H9 (cell line): Measurements from ENCODE around the gene XRCC2. TPM values are rescaled to one million over a fixed set of nuclear protein-coding genes. Genes with fewer than 3 reads are reported as not detected.

ENCODE experiments used
- DNase-seq: peaks from one replicate; pipeline ENCODE4 v3.0.0-alpha.2; 2017
- H2AFZ ChIP-seq: one replicate; pipeline ENCODE4 v1.6.1; 2013; ENCODE audit warnings: mild to moderate bottlenecking, low read length, control low read depth, moderate library complexity
- H2AK5ac ChIP-seq: 2 replicates; pipeline ENCODE4 v1.6.1; 2013; ENCODE audit warnings: low read length, control low read depth, mixed read lengths; ENCODE audit not compliant: insufficient read length
- H2BK120ac ChIP-seq: one replicate; pipeline ENCODE4 v1.6.1; 2013; ENCODE audit warnings: low read depth, mild to moderate bottlenecking, low read length, control low read depth, inconsistent platforms; ENCODE audit not compliant: poor library complexity, severe bottlenecking
- H2BK12ac ChIP-seq: 2 replicates; pipeline ENCODE4 v1.6.1; 2013; ENCODE audit warnings: low read length, control low read depth, mixed read lengths, low read depth; ENCODE audit not compliant: insufficient read length
- H2BK15ac ChIP-seq: 2 replicates; pipeline ENCODE4 v1.6.1; 2013; ENCODE audit warnings: low read depth, low read length, control low read depth
- H2BK20ac ChIP-seq: one replicate; pipeline ENCODE4 v1.6.1; 2013; ENCODE audit warnings: low read depth, mild to moderate bottlenecking, low read length, control low read depth, inconsistent platforms; ENCODE audit not compliant: poor library complexity, severe bottlenecking
- H2BK5ac ChIP-seq: 2 replicates; pipeline ENCODE4 v1.6.1; 2013; ENCODE audit warnings: low read length, control low read depth, mixed read lengths; ENCODE audit not compliant: insufficient read length
- H3K14ac ChIP-seq: 2 replicates; pipeline ENCODE4 v1.6.1; 2013; ENCODE audit warnings: low read length, control low read depth; ENCODE audit not compliant: insufficient read depth
- H3K18ac ChIP-seq: 2 replicates; pipeline ENCODE4 v1.6.1; 2013; ENCODE audit warnings: low read depth, mild to moderate bottlenecking, mixed read lengths, low read length, control low read depth; ENCODE audit not compliant: insufficient read length
- H3K23ac ChIP-seq: 2 replicates; pipeline ENCODE4 v1.6.1; 2013; ENCODE audit warnings: low read length, control low read depth, mixed read lengths, low read depth; ENCODE audit not compliant: insufficient read length
- H3K23me2 ChIP-seq: 2 replicates; pipeline ENCODE4 v1.6.1; 2013; ENCODE audit warnings: low read depth, mild to moderate bottlenecking, mixed read lengths, low read length, control low read depth; ENCODE audit not compliant: insufficient read length, poor library complexity, severe bottlenecking
- H3K27ac ChIP-seq: 2 replicates; pipeline ENCODE4 v1.5.1; 2013; ENCODE audit warnings: low read length, control low read depth, mixed read lengths, low read depth; ENCODE audit not compliant: insufficient read length
- H3K27me3 ChIP-seq: 2 replicates; pipeline ENCODE4 v1.6.1; 2013; ENCODE audit warnings: low read length, control low read depth, inconsistent platforms; ENCODE audit not compliant: insufficient read depth
- H3K4ac ChIP-seq: 2 replicates; pipeline ENCODE4 v1.6.1; 2013; ENCODE audit warnings: low read depth, mild to moderate bottlenecking, control low read depth, inconsistent platforms, low read length, moderate library complexity
- H3K4me1 ChIP-seq: 2 replicates; pipeline ENCODE4 v1.6.1; 2013; ENCODE audit warnings: low read length, control low read depth, inconsistent platforms; ENCODE audit not compliant: insufficient read depth
- H3K4me2 ChIP-seq: 2 replicates; pipeline ENCODE4 v1.6.1; 2013; ENCODE audit warnings: low read length, control low read depth, mixed read lengths; ENCODE audit not compliant: insufficient read length, insufficient read depth
- H3K56ac ChIP-seq: 2 replicates; pipeline ENCODE4 v1.6.1; 2013; ENCODE audit warnings: low read depth, mild to moderate bottlenecking, mixed read lengths, low read length, control low read depth; ENCODE audit not compliant: insufficient read length
- H3K79me1 ChIP-seq: 2 replicates; pipeline ENCODE4 v1.6.1; 2013; ENCODE audit warnings: low read depth, mild to moderate bottlenecking, moderate library complexity, low read length, control low read depth, inconsistent platforms; ENCODE audit not compliant: insufficient read depth, poor library complexity, severe bottlenecking
- H3K79me2 ChIP-seq: 2 replicates; pipeline ENCODE4 v1.6.1; 2013; ENCODE audit warnings: low read length, control low read depth, inconsistent platforms; ENCODE audit not compliant: insufficient read depth
- H3K9ac ChIP-seq: 2 replicates; pipeline ENCODE4 v1.6.1; 2013; ENCODE audit warnings: low read length, control low read depth, mixed read lengths; ENCODE audit not compliant: insufficient read length; ENCODE audit errors: extremely low read depth
- H3K9me3 ChIP-seq: one replicate; pipeline ENCODE4 v1.6.1; 2013; ENCODE audit warnings: low read depth, low read length, inconsistent platforms; ENCODE audit not compliant: control insufficient read depth
- H3T11ph ChIP-seq: one replicate; pipeline ENCODE4 v1.6.1; 2013; ENCODE audit warnings: mild to moderate bottlenecking, low read length, control low read depth, inconsistent platforms
- H4K20me1 ChIP-seq: one replicate; pipeline ENCODE4 v1.6.1; 2013; ENCODE audit not compliant: control insufficient read depth, insufficient read length, insufficient read depth
- H4K5ac ChIP-seq: 2 replicates; pipeline ENCODE4 v1.6.1; 2013; ENCODE audit warnings: low read depth, mild to moderate bottlenecking, mixed read lengths, low read length, control low read depth; ENCODE audit not compliant: insufficient read length
- H4K8ac ChIP-seq: replicated peaks from 2 replicates; pipeline ENCODE4 v1.6.1; 2013; ENCODE audit warnings: low read length, control low read depth, mixed read lengths, low read depth; ENCODE audit not compliant: insufficient read length
- H4K91ac ChIP-seq: 2 replicates; pipeline ENCODE4 v1.6.1; 2013; ENCODE audit warnings: low read depth, mild to moderate bottlenecking, moderate library complexity, mixed read lengths, low read length, control low read depth; ENCODE audit not compliant: insufficient read length
- H3K27ac Mint-ChIP-seq, 3 experiments: 2 replicates in 2 of 3; 3 replicates in 1 of 3; pipeline ENCODE4 v1.8.0; 2020 to 2021; ENCODE audit warnings: mixed read lengths in 3 of 3, mild to moderate bottlenecking in 1 of 3, moderate library complexity in 1 of 3
- H3K27me3 Mint-ChIP-seq: 2 replicates; pipeline ENCODE4 v1.8.0; 2021; ENCODE audit warnings: low read depth, mild to moderate bottlenecking, moderate library complexity, mixed read lengths
- H3K36me3 Mint-ChIP-seq, 3 experiments: 2 replicates in 2 of 3; 3 replicates in 1 of 3; pipeline ENCODE4 v1.8.0; 2020 to 2021; ENCODE audit warnings: low read depth in 3 of 3, mixed read lengths in 3 of 3; ENCODE audit not compliant: insufficient read depth in 1 of 3
- H3K4me1 Mint-ChIP-seq, 2 experiments: 2 replicates each; pipeline ENCODE4 v1.8.0; 2020; ENCODE audit warnings: mixed read lengths in 2 of 2
- H3K4me3 Mint-ChIP-seq, 2 experiments: 2 replicates in 1 of 2; 3 replicates in 1 of 2; pipeline ENCODE4 v1.8.0; 2020 to 2021; ENCODE audit warnings: mild to moderate bottlenecking in 2 of 2, mixed read lengths in 2 of 2, moderate library complexity in 1 of 2
- H3K9me3 Mint-ChIP-seq, 2 experiments: 2 replicates in 1 of 2; 3 replicates in 1 of 2; pipeline ENCODE4 v1.8.0; 2020; ENCODE audit warnings: mild to moderate bottlenecking in 2 of 2, mixed read lengths in 2 of 2, moderate library complexity in 1 of 2
- CTCF ChIP-seq: fragments of 200-600 bp; sonication (generic); conservative IDR thresholded peaks from 3 replicates; pipeline ENCODE4 v1.8.0; 2021; ENCODE audit warnings: antibody characterized with exemption, mild to moderate bottlenecking
- WGBS: extraction: QIAGEN DNeasy Blood & Tissue Kit; methylation state at CpG from one replicate; pipeline ENCODE4 v1.1.7; 2013; ENCODE audit warnings: missing lambda C conversion rate, low lambda C conversion rate, mixed read lengths; ENCODE audit not compliant: insufficient read length; ENCODE audit errors: extremely low coverage; 5-methylcytosine and 5-hydroxymethylcytosine counted together
- total RNA-seq: library from RNA; stranded (reverse); gene quantifications from 2 replicates; pipeline ENCODE4 v1.2.1, GENCODE V29; 2021

XRCC2 gene
- total RNA-seq, 1 experiment from 2014 or later: 22.8 TPM

GRCh38 chr7:152643979-152644559 is 31.9 kb downstream of the XRCC2 start:
- Mint-ChIP-seq H3K4me3 (no peak overlapping the region), H3K9me3 (peaks cover 9 to 33% of the 10 kb centered on the region in 2 experiments; a peak in 4 of 5 replicates), H3K27me3 (no peaks in the 10 kb centered on the region), H3K36me3 (peaks cover 41 to 57% (median 50%) of the 10 kb centered on the region in 3 experiments), H3K27ac (peak overlapping the region in 2 of 3 experiments; percentile 4 to 77; a peak in 3 of 7 replicates), H3K4me1 (no peaks in the 10 kb centered on the region)
- no peak overlapping the region for H3K27ac ChIP-seq
- WGBS: no CpG with 5 or more reads among the region's 9 CpGs
- no peak overlapping the region for H3T11ph ChIP-seq
- H2AFZ ChIP-seq: no peak overlapping the region
- no peak overlapping the region for H3K23ac ChIP-seq
- H3K4ac ChIP-seq: no peak overlapping the region
- H3K4me2 ChIP-seq: no peak overlapping the region
- no peak overlapping the region for H3K9ac ChIP-seq
- H2BK5ac ChIP-seq: no peak overlapping the region
- H3K4me1 ChIP-seq: no peaks in the 10 kb centered on the region
- no peaks in the 10 kb centered on the region for H4K20me1 ChIP-seq
- no peak for TF ChIP-seq CTCF
- no peak overlapping the region for H2BK120ac ChIP-seq
- no peak overlapping the region for H4K8ac ChIP-seq
- no peak overlapping the region for H4K91ac ChIP-seq
- no peak overlapping the region for H2AK5ac ChIP-seq
- H3K18ac ChIP-seq: no peak overlapping the region
- H3K27me3 ChIP-seq: no peaks in the 10 kb centered on the region
- H2BK20ac ChIP-seq: no peak overlapping the region
- H2BK12ac ChIP-seq: no peak overlapping the region
- no peak overlapping the region for H3K56ac ChIP-seq
- no peak overlapping the region for H4K5ac ChIP-seq
- no peaks in the 10 kb centered on the region for H3K79me1 ChIP-seq
- no peaks in the 10 kb centered on the region for H3K9me3 ChIP-seq
- H2BK15ac ChIP-seq: no peak overlapping the region
- H3K23me2 ChIP-seq: no peaks in the 10 kb centered on the region
- H3K79me2 ChIP-seq: no peaks in the 10 kb centered on the region
- H3K14ac ChIP-seq: no peak overlapping the region
- DNase-seq: no peak
